H1 (cell line): Measurements from ENCODE around the gene ZNF598. TPM values are rescaled to one million over a fixed set of nuclear protein-coding genes. Genes with fewer than 3 reads are reported as not detected.

Experiments used
- CTCF ChIA-PET: fragments of 300-600 bp; sonication (Branson Sonifier 250); formaldehyde crosslinking; loops from one replicate; lab custom pipeline; 2021; ENCODE audit not compliant: partially characterized antibody; lab: Charles Lee
- POLR2A ChIA-PET: fragments of 300-600 bp; sonication (Branson Sonifier 250); formaldehyde crosslinking; loops from one replicate; lab custom pipeline; 2021; ENCODE audit warnings: inconsistent platforms; ENCODE audit not compliant: partially characterized antibody; lab: Charles Lee
- DNase-seq, 2 experiments: peaks; one replicate each; pipeline versions ENCODE4 v3.0.0 to v3.0.0-alpha.2; 2010 to 2022; ENCODE audit warnings: low spot score in 2 of 2, low read depth in 1 of 2, mixed read lengths in 1 of 2
- FAIRE-seq: peaks from 2 replicates; lab custom pipeline; 2011; peaks lifted over from hg19 to GRCh38; lab: Jason Lieb, UNC
- H2AFZ ChIP-seq: 2 replicates; pipeline ENCODE4 v1.8.1; 2012; ENCODE audit warnings: low read length, inconsistent platforms
- H2AK5ac ChIP-seq: 2 replicates; pipeline ENCODE4 v1.6.1; 2013; ENCODE audit warnings: low read depth, low read length
- H2BK120ac ChIP-seq: replicated peaks from 2 replicates; pipeline ENCODE3; 2013; ENCODE audit warnings: low read depth, low read length, inconsistent platforms
- H2BK12ac ChIP-seq: 2 replicates; pipeline ENCODE4 v1.6.1; 2013; ENCODE audit warnings: low read depth, low read length
- H2BK15ac ChIP-seq: 2 replicates; pipeline ENCODE4 v1.6.1; 2013; ENCODE audit warnings: low read length
- H2BK20ac ChIP-seq: 2 replicates; pipeline ENCODE4 v1.6.1; 2013; ENCODE audit warnings: low read length
- H2BK5ac ChIP-seq: 2 replicates; pipeline ENCODE4 v1.6.1; 2013; ENCODE audit warnings: low read depth, low read length
- H3K14ac ChIP-seq: 2 replicates; pipeline ENCODE4 v1.6.1; 2013; ENCODE audit warnings: inconsistent platforms; ENCODE audit not compliant: insufficient read length
- H3K18ac ChIP-seq: 2 replicates; pipeline ENCODE4 v1.6.1; 2013; ENCODE audit warnings: low read length; ENCODE audit errors: extremely low read depth
- H3K23ac ChIP-seq: 2 replicates; pipeline ENCODE4 v1.6.1; 2013; ENCODE audit warnings: inconsistent platforms; ENCODE audit not compliant: insufficient read length
- H3K23me2 ChIP-seq: 2 replicates; pipeline ENCODE4 v1.6.1; 2013; ENCODE audit warnings: low read depth, low read length
- H3K27ac ChIP-seq: 2 replicates; pipeline ENCODE4 v1.6.1; 2011; ENCODE audit warnings: low read depth, low read length, inconsistent platforms
- H3K27me3 ChIP-seq, 4 experiments: replicated peaks in 1 of 4; 1 replicate in 1 of 4; 2 replicates in 3 of 4; pipeline versions ENCODE4 v1.6.1 to v1.8.1; 2011 to 2013; ENCODE audit warnings: low read length in 3 of 4, mild to moderate bottlenecking in 3 of 4, inconsistent platforms in 2 of 4, mixed read lengths in 2 of 4, moderate library complexity in 1 of 4; ENCODE audit not compliant: control insufficient read depth in 3 of 4, insufficient read depth in 3 of 4; ENCODE audit errors: extremely low read depth in 1 of 4
- H3K36me3 ChIP-seq, 4 experiments: 2 replicates each; pipeline versions ENCODE4 v1.6.1 to v1.8.1; 2011 to 2013; ENCODE audit warnings: mild to moderate bottlenecking in 4 of 4, low read length in 3 of 4, moderate library complexity in 2 of 4, control low read depth in 1 of 4, inconsistent platforms in 1 of 4; ENCODE audit not compliant: insufficient read depth in 4 of 4, control insufficient read depth in 2 of 4
- H3K4ac ChIP-seq: replicated peaks from 2 replicates; pipeline ENCODE3; 2013; ENCODE audit warnings: low read length, low read depth, mixed read lengths, inconsistent platforms; ENCODE audit not compliant: insufficient read length
- H3K4me1 ChIP-seq, 4 experiments: replicated peaks in 1 of 4; 1 replicate in 1 of 4; 2 replicates in 3 of 4; pipeline versions ENCODE4 v1.6.1 to v1.8.1; 2011 to 2013; ENCODE audit warnings: low read length in 3 of 4, inconsistent platforms in 2 of 4, mixed read lengths in 1 of 4; ENCODE audit not compliant: insufficient read depth in 4 of 4, control insufficient read depth in 3 of 4
- H3K4me2 ChIP-seq, 2 experiments: 2 replicates each; pipeline versions ENCODE4 v1.6.1 to v1.8.1; 2011 to 2013; ENCODE audit warnings: low read depth in 2 of 2, low read length in 2 of 2, control low read depth in 1 of 2, inconsistent platforms in 1 of 2, mild to moderate bottlenecking in 1 of 2; ENCODE audit not compliant: insufficient read depth in 1 of 2
- H3K4me3 ChIP-seq, 4 experiments: fragments of 200-600, 300-600 bp in 1 of 4; sonication (generic), shearing (Covaris generic), sonication (Bioruptor Twin) in 1 of 4; 2 replicates each; pipeline versions ENCODE4 v1.5.1 to v1.8.1; 2011 to 2016; ENCODE audit warnings: low read length in 4 of 4, low read depth in 3 of 4, control low read depth in 2 of 4, inconsistent platforms in 2 of 4, mild to moderate bottlenecking in 2 of 4, mixed read lengths in 1 of 4, moderate library complexity in 1 of 4; ENCODE audit not compliant: insufficient read depth in 2 of 4; ENCODE audit errors: extremely low read depth in 1 of 4
- H3K56ac ChIP-seq: replicated peaks from 2 replicates; pipeline ENCODE3; 2013; ENCODE audit warnings: low read depth, mild to moderate bottlenecking, mixed read lengths, low read length, inconsistent platforms; ENCODE audit not compliant: insufficient read length
- H3K79me1 ChIP-seq: 2 replicates; pipeline ENCODE4 v1.6.1; 2013; ENCODE audit warnings: low read depth, low read length, control low read depth
- H3K79me2 ChIP-seq, 2 experiments: 2 replicates each; pipeline versions ENCODE4 v1.6.1 to v1.8.1; 2012 to 2013; ENCODE audit warnings: low read length in 2 of 2, mild to moderate bottlenecking in 2 of 2, inconsistent platforms in 1 of 2; ENCODE audit not compliant: insufficient read depth in 2 of 2, control insufficient read depth in 1 of 2
- H3K9ac ChIP-seq, 4 experiments: replicated peaks in 1 of 4; 1 replicate in 1 of 4; 2 replicates in 3 of 4; pipeline versions ENCODE4 v1.6.1 to v1.8.1; 2011 to 2013; ENCODE audit warnings: low read depth in 3 of 4, low read length in 3 of 4, control low read depth in 2 of 4, mild to moderate bottlenecking in 2 of 4, moderate library complexity in 2 of 4, inconsistent platforms in 1 of 4; ENCODE audit errors: extremely low read depth in 1 of 4
- H3K9me3 ChIP-seq, 2 experiments: 2 replicates each; pipeline versions ENCODE4 v1.6.1 to v1.8.1; 2012 to 2013; ENCODE audit warnings: mild to moderate bottlenecking in 2 of 2, moderate library complexity in 2 of 2, control low read depth in 1 of 2, inconsistent platforms in 1 of 2, low read depth in 1 of 2, low read length in 1 of 2, mixed read lengths in 1 of 2; ENCODE audit not compliant: insufficient read depth in 2 of 2
- H4K20me1 ChIP-seq, 2 experiments: replicated peaks in 1 of 2; 2 replicates each; pipeline versions ENCODE3 to v1.8.1; 2011 to 2013; ENCODE audit warnings: inconsistent platforms in 2 of 2, low read length in 2 of 2, mild to moderate bottlenecking in 1 of 2; ENCODE audit not compliant: insufficient read depth in 2 of 2, control insufficient read depth in 1 of 2
- H4K5ac ChIP-seq: 2 replicates; pipeline ENCODE4 v1.6.1; 2013; ENCODE audit warnings: low read length, low read depth, mixed read lengths, inconsistent platforms; ENCODE audit not compliant: insufficient read length
- H4K8ac ChIP-seq: 2 replicates; pipeline ENCODE4 v1.8.0; 2013; ENCODE audit warnings: mild to moderate bottlenecking, moderate library complexity, low read length, inconsistent platforms; ENCODE audit not compliant: insufficient read depth; ENCODE audit errors: extremely low read depth
- H4K91ac ChIP-seq: replicated peaks from 2 replicates; pipeline ENCODE3; 2013; ENCODE audit warnings: low read length, mixed read lengths, inconsistent platforms; ENCODE audit not compliant: insufficient read length
- BACH1 ChIP-seq: IDR thresholded peaks from 2 replicates; pipeline ENCODE4 v1.6.1; 2012; ENCODE audit warnings: low read length, improper control_type of control experiment
- BCL11A ChIP-seq, 2 experiments: IDR thresholded peaks; one replicate each; pipeline ENCODE4 v1.6.1; 2011; ENCODE audit warnings: low read depth in 2 of 2, low read length in 2 of 2, mild to moderate bottlenecking in 2 of 2
- CHD2 ChIP-seq: IDR thresholded peaks from 2 replicates; pipeline ENCODE4 v1.6.1; 2012; ENCODE audit warnings: low read length, improper control_type of control experiment
- EZH2 ChIP-seq: fragments of 200-600 bp; sonication (generic); IDR thresholded peaks from 2 replicates; pipeline ENCODE4 v1.7.1; 2012; ENCODE audit warnings: low read depth, mild to moderate bottlenecking, moderate library complexity, low read length, inconsistent platforms; ENCODE audit not compliant: severe bottlenecking
- JUN ChIP-seq: IDR thresholded peaks from 2 replicates; pipeline ENCODE4 v1.6.1; 2011; ENCODE audit warnings: low read depth, mild to moderate bottlenecking, improper control_type of control experiment, low read length
- KDM4A ChIP-seq: IDR thresholded peaks from one replicate; pipeline ENCODE4 v1.7.1; 2012; ENCODE audit warnings: low read depth, mild to moderate bottlenecking, moderate library complexity, low read length, inconsistent platforms; ENCODE audit not compliant: severe bottlenecking
- MAX ChIP-seq: IDR thresholded peaks from 2 replicates; pipeline ENCODE4 v1.6.1; 2012; ENCODE audit warnings: inconsistent platforms
- RFX5 ChIP-seq: IDR thresholded peaks from 2 replicates; pipeline ENCODE4 v1.6.1; 2011; ENCODE audit warnings: low read depth, low read length, improper control_type of control experiment, borderline replicate concordance
- RNF2 ChIP-seq: fragments of 200-900, 300-1000 bp; sonication (generic); IDR thresholded peaks from 2 replicates; pipeline ENCODE4 v1.7.1; 2016; ENCODE audit warnings: borderline replicate concordance, low read depth, mild to moderate bottlenecking, antibody characterized with exemption, low read length; ENCODE audit not compliant: poor library complexity, severe bottlenecking; ENCODE audit errors: missing control alignments
- SP1 ChIP-seq: IDR thresholded peaks from 2 replicates; pipeline ENCODE4 v1.6.1; 2011; ENCODE audit warnings: low read depth, low read length
- TEAD4 ChIP-seq: IDR thresholded peaks from 2 replicates; pipeline ENCODE4 v1.6.1; 2012; ENCODE audit warnings: low read depth, low read length, inconsistent platforms, mixed read lengths
- USF2 ChIP-seq: IDR thresholded peaks from 2 replicates; pipeline ENCODE4 v1.6.1; 2011; ENCODE audit warnings: low read length, improper control_type of control experiment
- YY1 ChIP-seq: IDR thresholded peaks from 2 replicates; pipeline ENCODE4 v1.6.1; 2011; ENCODE audit warnings: low read depth, mild to moderate bottlenecking, low read length
- WGBS, 2 experiments: shearing (Covaris generic) in 1 of 2; methylation state at CpG; one replicate each; pipeline versions ENCODE4 v1.1.6 to v1.1.7; 2013 to 2015; ENCODE audit warnings: low lambda C conversion rate in 2 of 2, mixed read lengths in 2 of 2, inconsistent platforms in 1 of 2, low coverage in 1 of 2, missing lambda C conversion rate in 1 of 2; ENCODE audit not compliant: insufficient replicate concordance in 2 of 2, insufficient coverage in 1 of 2, insufficient read length in 1 of 2; ENCODE audit errors: extremely low coverage in 1 of 2, missing lambda C conversion rate in 1 of 2; 5-methylcytosine and 5-hydroxymethylcytosine counted together
- polyA plus RNA-seq, 7 experiments: library from polyadenylated mRNA; depleted of rRNA in 3 of 7; stranded (reverse) in 5 of 7; unstranded in 2 of 7; fragments of >200 nt in 5 of 7; fragments of 200-250 nt in 2 of 7; gene quantifications; 1 replicate in 5 of 7; 2 replicates in 1 of 7; 4 replicates in 1 of 7; pipeline versions ENCODE4 v1.2.1 to v1.2.3, GENCODE V29; 2011 to 2013; ENCODE audit warnings: missing spikeins in 2 of 7, mixed read lengths in 2 of 7
- total RNA-seq: library from RNA; stranded (reverse); fragmentation: NEBNext Ultra II Directional; extraction: Animal tissue kit (Norgen Biotek cat#: 25700); gene quantifications from 2 replicates; pipeline ENCODE4 v1.2.1, GENCODE V29; 2021

ZNF598 gene
- total and polyA plus RNA-seq, 2 of the 8 experiments (the other 6 are each of a cell fraction or from before 2014, with no cell fraction given), result 29.3 to 47.6 TPM

GRCh38 chr16:1950047-1950446, 59.6 kb downstream of the ZNF598 start:
- no peak overlapping the region for H3K56ac ChIP-seq
- H2AK5ac ChIP-seq, result no peak overlapping the region
- H2BK15ac ChIP-seq, result no peak overlapping the region
- no peak overlapping the region for H2BK120ac ChIP-seq
- no peak overlapping the region for H4K5ac ChIP-seq
- CTCF ChIA-PET, result interaction anchor here (1.4 to 6.5 kb wide), 3 partner anchors 8 to 86 kb away, joined by 5 to 62 read pairs (median 7); partner anchors contain the start of gene MSRB1
- H3K18ac ChIP-seq, result no peak overlapping the region
- H3K4ac ChIP-seq, result no peak overlapping the region
- no peak overlapping the region for H4K91ac ChIP-seq
- no peaks in the 10 kb centered on the region for H3K36me3 ChIP-seq
- POLR2A ChIA-PET, result interaction anchor here (0.9 to 19.8 kb wide), 3 partner anchors 6 to 21 kb away, joined by 3 to 336 read pairs (median 165); partner anchors contain the start of genes MSRB1, NDUFB10, RNF151 and RPS2
- no peak overlapping the region for H3K23ac ChIP-seq
- no peak overlapping the region for H3K4me2 ChIP-seq
- H2BK5ac ChIP-seq, result no peak overlapping the region
- no peak overlapping the region for H2BK20ac ChIP-seq
- no peaks in the 10 kb centered on the region for H3K79me2 ChIP-seq
- FAIRE-seq (no peak), DNase-seq (no peak)
- H4K8ac ChIP-seq, result no peak overlapping the region
- no peaks in the 10 kb centered on the region for H3K23me2 ChIP-seq
- no peak overlapping the region for H3K4me3 ChIP-seq
- peaks cover 0 to 3% (median 0%) of the 10 kb centered on the region in 4 experiments; a peak in 3 of 7 replicates for H3K4me1 ChIP-seq
- H3K14ac ChIP-seq, result no peak overlapping the region
- H3K27me3 ChIP-seq, result no peaks in the 10 kb centered on the region
- WGBS, 2 experiments, result 100% methylated on average over 3 of the region's 7 CpGs; no CpG with 5 or more reads in 1 of the 2 experiments
- no peaks in the 10 kb centered on the region for H3K9me3 ChIP-seq
- H3K79me1 ChIP-seq, result no peaks in the 10 kb centered on the region
- H2BK12ac ChIP-seq, result no peak overlapping the region
- H3K27ac ChIP-seq, result no peak overlapping the region
- H3K9ac ChIP-seq, result no peak overlapping the region; a peak in 1 of 7 replicates
- H4K20me1 ChIP-seq, result peaks cover 0 to 4% of the 10 kb centered on the region in 2 experiments
- no peak overlapping the region for H2AFZ ChIP-seq
- TF ChIP-seq TEAD4, result no peak
- no peak for TF ChIP-seq CHD2
- TF ChIP-seq BCL11A (IDR thresholded peaks at IDR 0.05; ENCODE audit: low read depth in 2 of 2, low read length in 2 of 2), result no peak
- no peak for TF ChIP-seq USF2
- no peak for TF ChIP-seq KDM4A
- no peak for TF ChIP-seq EZH2
- no peak for TF ChIP-seq RFX5
- no peak for TF ChIP-seq RNF2
- TF ChIP-seq BACH1, result no peak
- TF ChIP-seq SP1, result no peak
- TF ChIP-seq YY1, result no peak
- TF ChIP-seq MAX, result no peak
- no peak for TF ChIP-seq JUN
